ENCODE measurements around the gene PDCD11. TPM values are rescaled to one million over a fixed set of nuclear protein-coding genes. Genes with fewer than 3 reads are reported as not detected.

Gene PDCD11
- total and polyA plus RNA-seq, 2 of the 8 experiments (the other 6 are each of a cell fraction or from before 2014, with no cell fraction given): 18.1 to 79.1 TPM

GRCh38 chr10:103465411-103466179 is 69.2 kb downstream of the PDCD11 start:
- Histone ChIP-seq H2AFZ (ENCODE audit: low read length) (no peak overlapping the region), H3K79me2 (ENCODE audit: control insufficient read depth in 1 of 2, insufficient read depth in 2 of 2, low read length in 2 of 2) (no peaks in the 10 kb centered on the region), H3K23ac (ENCODE audit: insufficient read length) (no peak overlapping the region), H2BK5ac (ENCODE audit: low read depth, low read length) (no peak overlapping the region), H4K8ac (ENCODE audit: extremely low read depth, insufficient read depth, low read length) (no peak overlapping the region), H3K79me1 (ENCODE audit: low read depth, low read length) (no peaks in the 10 kb centered on the region), H4K5ac (ENCODE audit: insufficient read length, low read depth, low read length) (no peak overlapping the region), H3K9me3 (ENCODE audit: insufficient read depth in 2 of 2, low read depth in 1 of 2, low read length in 1 of 2) (no peaks in the 10 kb centered on the region), H2BK120ac (replicated peaks; ENCODE audit: low read depth, low read length) (no peak overlapping the region), H3K27ac (ENCODE audit: low read depth, low read length) (no peak overlapping the region), H3K4me3 (ENCODE audit: extremely low read depth in 1 of 4, insufficient read depth in 2 of 4, low read depth in 3 of 4, low read length in 4 of 4) (no peak overlapping the region), H2BK20ac (ENCODE audit: low read length) (no peak overlapping the region), H2BK15ac (ENCODE audit: low read length) (no peak overlapping the region), H3K27me3 (replicated peaks in 1 of 4; ENCODE audit: control insufficient read depth in 3 of 4, extremely low read depth in 1 of 4, insufficient read depth in 3 of 4, low read length in 3 of 4) (no peaks in the 10 kb centered on the region), H3K23me2 (ENCODE audit: low read depth, low read length) (no peaks in the 10 kb centered on the region), H3K36me3 (ENCODE audit: control insufficient read depth in 2 of 4, insufficient read depth in 4 of 4, low read length in 3 of 4) (no peaks in the 10 kb centered on the region), H4K20me1 (replicated peaks in 1 of 2; ENCODE audit: control insufficient read depth in 1 of 2, insufficient read depth in 2 of 2, low read length in 2 of 2) (no peaks in the 10 kb centered on the region), H3K4me1 (replicated peaks in 1 of 4; ENCODE audit: control insufficient read depth in 3 of 4, insufficient read depth in 4 of 4, low read length in 3 of 4) (no peaks in the 10 kb centered on the region), H3K9ac (replicated peaks in 1 of 4; ENCODE audit: extremely low read depth in 1 of 4, low read depth in 3 of 4, low read length in 3 of 4) (no peak overlapping the region), H3K18ac (ENCODE audit: extremely low read depth, low read length) (no peak overlapping the region), H2AK5ac (ENCODE audit: low read depth, low read length) (no peak overlapping the region), H3K4ac (replicated peaks; ENCODE audit: insufficient read length, low read depth, low read length) (no peak overlapping the region), H3K14ac (ENCODE audit: insufficient read length) (no peak overlapping the region), H3K4me2 (ENCODE audit: insufficient read depth in 1 of 2, low read depth in 2 of 2, low read length in 2 of 2) (no peak overlapping the region), H4K91ac (replicated peaks; ENCODE audit: insufficient read length, low read length) (no peak overlapping the region), H2BK12ac (ENCODE audit: low read depth, low read length) (no peak overlapping the region), H3K56ac (replicated peaks; ENCODE audit: insufficient read length, low read depth, low read length) (no peak overlapping the region)
- no peak for FAIRE-seq
- ChIA-PET POLR2A (ENCODE audit: partially characterized antibody) (interaction anchor here (1.8 kb wide), 1 partner anchor 11 kb away, joined by 4 read pairs; no protein-coding TSS in a partner anchor), CTCF (ENCODE audit: partially characterized antibody) (interaction anchor here (1.1 to 2.9 kb wide), 4 partner anchors 11 to 78 kb away, joined by 3 to 23 read pairs (median 8); no protein-coding TSS in a partner anchor)
- no peak for TF ChIP-seq SUZ12 (IDR thresholded peaks at IDR 0.05; ENCODE audit: low read length)
- TF ChIP-seq MAX (IDR thresholded peaks at IDR 0.05): no peak
- no peak for TF ChIP-seq BRCA1 (IDR thresholded peaks at IDR 0.05; ENCODE audit: low read depth, low read length)
- no peak for TF ChIP-seq EP300 (IDR thresholded peaks at IDR 0.05; ENCODE audit: borderline replicate concordance in 1 of 2, low read depth in 2 of 2, low read length in 2 of 2)
- 88% methylated on average over 14 of the region's 14 CpGs; no CpG with 5 or more reads in 1 of the 2 experiments for WGBS, 2 experiments (ENCODE audit: extremely low coverage in 1 of 2, insufficient coverage in 1 of 2, insufficient read length in 1 of 2, insufficient replicate concordance in 2 of 2, low coverage in 1 of 2, low lambda C conversion rate in 2 of 2, missing lambda C conversion rate in 1 of 2)
- DNase-seq (ENCODE audit: low read depth in 1 of 2, low spot score in 2 of 2): no peak
